Activated T-helper 9 cell treated with anti-CD3 and anti-CD28 coated beads, Interleukin-2, amount 50 U/mL, for 16 hours (primary cell): Measurements from ENCODE around the gene PDCD10.

Source experiments
- DNase-seq: peaks from one replicate; pipeline ENCODE4 v3.0.0-alpha.2; 2020; ENCODE audit warnings: low read depth

PDCD10 gene

DNA sequence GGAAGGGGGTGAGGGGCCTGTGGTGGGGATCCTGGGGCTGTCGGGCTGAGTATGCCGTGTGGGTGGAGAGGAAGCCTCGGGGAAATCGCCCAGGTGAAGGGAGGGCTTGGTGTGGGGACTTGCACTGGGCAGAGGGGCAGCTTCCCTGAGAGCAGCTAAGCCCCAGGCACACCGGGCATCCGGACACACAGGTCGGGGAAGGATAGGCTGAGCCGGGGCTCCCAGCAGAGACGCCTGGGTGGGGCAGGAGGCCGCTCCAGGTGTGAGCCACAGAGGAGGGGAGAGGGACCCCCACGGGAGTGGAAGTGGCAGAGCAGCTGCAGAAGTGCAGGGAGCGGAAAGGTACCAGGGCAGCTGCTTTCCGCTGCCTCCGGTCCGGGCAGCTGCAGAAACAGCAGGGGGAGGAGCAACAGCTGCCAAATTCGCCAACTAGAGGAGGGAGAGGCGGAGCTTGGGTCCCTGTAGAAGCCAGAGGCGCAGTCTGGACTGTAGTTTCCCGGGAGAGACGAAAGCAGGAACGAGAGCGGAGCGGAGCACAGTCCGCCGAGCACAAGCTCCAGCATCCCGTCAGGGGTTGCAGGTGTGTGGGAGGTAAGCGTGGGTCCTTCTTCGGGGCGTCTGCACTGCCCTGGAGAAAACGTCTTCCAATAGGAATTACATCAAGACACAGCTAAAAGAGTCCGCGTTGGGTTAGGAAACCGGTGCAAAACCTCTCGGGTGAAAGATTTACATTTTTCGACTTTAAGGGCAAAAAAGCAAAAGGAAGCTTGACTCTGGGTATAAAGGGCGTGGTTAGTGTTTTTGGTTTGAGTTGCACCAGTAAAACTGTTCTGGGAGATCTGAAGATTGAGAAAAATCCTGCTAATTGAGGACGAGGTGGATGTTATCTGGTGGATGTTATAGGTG lies 794 bp upstream of the PDCD10 start, which contains the start of gene SERPINI1:
Gene SERPINI1, plus strand, starts transcription at position 489 of the 906 bp plus-strand sequence. CDS start 53,408 bp downstream, outside the sequence.
- DNase-seq = peak; percentile 63

DNA sequence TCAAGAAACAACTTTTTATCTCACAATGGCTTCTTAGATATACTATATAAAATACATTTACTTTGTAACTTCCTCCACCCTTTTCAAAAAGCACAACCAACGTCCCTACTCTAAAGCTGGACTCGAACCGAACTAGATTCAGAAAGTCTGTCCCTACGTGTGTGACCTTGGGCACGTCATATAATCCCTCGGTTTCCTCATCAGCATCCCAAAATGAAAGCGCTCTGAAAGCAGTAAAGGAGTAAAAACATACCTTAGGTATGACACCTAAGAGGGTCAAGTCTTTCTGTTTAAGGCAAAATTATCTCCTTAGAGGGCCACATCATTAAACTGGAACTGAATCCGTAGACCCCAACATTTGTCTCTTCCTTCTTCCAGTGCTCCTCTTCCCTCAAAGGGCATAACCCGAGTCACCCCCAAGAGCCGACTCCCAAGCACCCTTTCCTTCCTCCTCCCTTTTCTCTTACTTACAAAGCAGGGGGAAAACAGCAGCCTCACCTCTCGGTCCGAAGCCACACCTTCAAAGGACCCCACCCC lies 663 bp downstream of the PDCD10 start:
- DNase-seq = no peak

DNA sequence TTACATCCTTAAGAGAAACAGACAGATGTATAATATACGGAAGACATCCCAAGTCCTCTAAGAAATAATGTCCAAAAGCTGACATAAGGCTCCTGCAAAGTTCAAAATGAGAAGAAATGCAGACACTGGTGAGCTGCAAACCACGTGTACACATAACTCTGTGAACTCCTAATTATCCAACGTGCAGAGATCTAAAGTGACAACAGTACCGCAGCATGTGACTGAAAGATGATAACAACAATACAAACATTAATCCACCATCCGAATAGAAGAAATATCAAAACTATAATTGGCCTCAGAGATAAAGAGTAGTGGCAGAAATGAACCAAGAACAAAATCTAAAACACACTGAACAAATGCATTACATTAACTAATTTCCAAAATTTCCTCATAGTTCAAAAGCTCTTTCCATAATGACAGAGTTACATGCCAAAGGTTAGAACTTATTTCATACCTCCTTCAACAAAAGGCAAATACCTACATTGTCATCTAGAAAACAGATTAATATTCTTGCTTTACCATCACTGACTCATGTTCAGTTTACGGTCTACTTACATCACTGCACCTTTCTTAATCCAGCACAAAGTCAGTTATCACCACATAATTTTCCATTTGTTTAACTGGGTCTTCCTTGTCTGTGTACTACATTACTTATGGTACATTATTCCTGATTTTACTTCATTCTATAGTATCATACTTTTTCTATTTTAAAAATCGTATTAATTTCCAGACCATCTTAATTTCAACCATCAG lies 2.2 kb downstream of the PDCD10 start:
- no peak for DNase-seq

DNA sequence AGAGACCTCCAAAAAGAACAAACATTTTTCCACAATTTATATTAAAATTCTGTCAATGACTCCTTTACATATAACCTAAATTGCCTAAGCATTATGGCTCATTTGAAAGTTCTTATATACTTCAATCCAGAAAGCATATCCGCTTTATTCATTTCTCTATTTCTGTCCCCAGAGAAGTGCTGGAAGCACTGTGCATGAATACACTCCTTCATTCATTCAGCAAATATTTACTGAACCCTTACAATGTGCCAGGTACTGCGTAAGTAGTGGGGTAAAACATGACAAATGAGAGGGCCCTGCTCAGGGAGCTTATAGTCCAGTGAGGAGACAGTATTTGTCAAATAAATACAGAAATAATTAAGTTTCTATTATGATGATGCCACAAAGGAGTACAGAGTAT lies 3.3 kb downstream of the PDCD10 start:
- DNase-seq = no peak

DNA sequence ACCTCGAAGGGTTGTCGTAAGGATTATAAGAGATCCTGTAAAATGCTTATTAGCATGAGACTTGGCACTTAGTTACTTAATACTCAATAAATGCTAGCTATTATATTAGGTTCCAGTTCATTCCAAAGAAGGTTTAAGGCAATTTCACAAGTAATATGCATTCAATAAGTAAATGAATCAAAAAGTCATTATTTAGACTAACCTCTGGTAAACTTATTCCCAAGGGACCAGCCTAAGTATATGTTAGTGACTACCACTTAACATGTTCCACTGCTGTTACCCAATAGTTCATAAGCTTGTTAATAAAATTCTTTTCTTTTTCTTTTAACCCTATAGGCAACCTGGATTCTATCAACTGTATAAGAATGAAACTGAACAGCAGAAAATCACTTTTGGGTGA lies 5.1 kb downstream of the PDCD10 start:
- no peak for DNase-seq

DNA sequence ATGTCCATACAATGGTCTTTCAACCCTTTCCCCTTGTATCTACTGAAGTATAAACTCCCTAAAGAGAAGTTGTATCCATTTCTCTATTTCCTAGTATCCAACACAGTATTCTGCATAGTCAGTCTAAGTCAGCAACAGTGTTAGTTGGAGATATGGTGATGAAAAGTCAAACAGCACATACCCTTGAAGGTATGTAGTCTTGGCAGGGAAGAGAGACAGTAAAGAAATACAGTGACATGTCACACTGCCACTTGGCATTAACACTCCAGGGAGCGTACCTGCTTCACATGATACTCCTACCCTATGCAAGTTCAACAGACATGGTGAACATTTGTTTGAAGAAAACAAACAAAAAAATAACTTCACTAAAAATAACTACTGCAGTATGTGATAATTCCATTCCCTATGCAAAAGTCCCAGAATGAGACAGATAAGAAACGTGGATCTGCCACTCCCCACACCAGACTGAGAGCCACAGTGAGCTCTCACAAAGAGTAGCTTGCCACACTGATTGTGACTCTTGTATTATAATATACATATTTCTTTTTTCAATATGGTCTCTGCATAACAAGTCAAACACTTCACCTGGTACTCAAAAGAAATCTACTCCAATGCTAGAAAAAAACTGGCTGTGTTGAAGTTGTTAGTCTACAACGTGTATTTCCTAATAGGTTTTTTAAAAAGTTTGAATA lies 5.9 kb downstream of the PDCD10 start:
- no peak for DNase-seq

DNA sequence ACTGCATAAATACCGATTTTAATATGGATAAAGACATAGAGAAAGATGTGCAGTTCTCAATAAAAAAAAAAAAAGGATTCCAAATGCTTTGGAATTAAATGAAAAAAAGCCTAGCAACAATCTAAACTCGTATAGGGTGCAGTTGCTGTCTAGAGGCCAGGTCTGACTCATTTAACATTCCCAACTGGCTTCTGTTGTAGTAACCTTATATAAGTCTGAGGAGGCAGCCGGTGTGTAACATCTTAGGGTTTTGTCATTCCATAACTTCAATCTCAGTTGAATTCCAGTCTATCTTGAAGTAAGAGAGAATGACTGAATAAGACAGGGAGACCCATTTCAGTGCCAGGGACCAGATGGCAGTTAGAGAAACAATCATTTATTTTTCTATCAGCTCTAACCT lies 6.5 kb downstream of the PDCD10 start:
- DNase-seq = no peak

DNA sequence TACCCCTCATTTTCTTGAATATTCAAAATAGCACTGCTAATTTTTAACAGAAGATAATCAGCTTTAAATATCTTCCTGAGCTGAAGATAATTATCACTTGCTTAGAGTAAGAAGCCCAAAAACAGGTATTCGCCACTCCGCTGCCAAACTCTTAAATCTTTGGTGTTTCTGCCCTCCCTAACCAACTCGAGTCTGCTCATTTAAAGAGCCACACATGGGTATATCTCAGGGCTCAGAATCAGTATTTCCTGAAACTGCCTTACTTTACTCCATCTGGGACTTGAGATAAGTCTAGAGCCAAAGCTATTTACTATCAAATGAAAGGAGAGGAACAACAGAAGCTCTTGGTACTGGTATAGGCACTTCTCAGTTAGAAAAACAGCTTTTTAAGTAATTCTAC lies 10.8 kb downstream of the PDCD10 start:
- DNase-seq = no peak

DNA sequence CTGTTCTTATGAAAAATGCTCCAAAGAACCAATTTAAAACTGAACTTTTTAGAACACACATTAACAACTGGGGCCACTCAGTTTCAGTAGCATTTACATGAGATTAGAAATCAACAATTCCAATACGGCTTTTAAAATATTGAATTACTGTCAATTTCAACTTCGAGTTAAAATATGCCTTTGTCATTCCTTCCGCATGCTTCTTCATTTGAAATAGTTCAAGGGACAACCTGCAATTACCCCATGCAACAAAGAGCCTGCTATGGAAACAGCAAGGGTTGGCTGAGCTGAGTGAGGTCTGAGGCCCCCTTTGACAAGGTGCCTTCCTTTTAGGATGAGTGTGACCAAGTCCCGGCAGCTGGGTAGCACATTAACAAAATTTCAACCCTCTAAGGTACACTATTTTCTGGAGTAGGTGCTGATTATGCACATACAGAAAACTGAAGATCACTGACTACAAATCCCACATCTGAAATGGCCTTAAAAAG lies 11.6 kb downstream of the PDCD10 start:
- DNase-seq = no peak

DNA sequence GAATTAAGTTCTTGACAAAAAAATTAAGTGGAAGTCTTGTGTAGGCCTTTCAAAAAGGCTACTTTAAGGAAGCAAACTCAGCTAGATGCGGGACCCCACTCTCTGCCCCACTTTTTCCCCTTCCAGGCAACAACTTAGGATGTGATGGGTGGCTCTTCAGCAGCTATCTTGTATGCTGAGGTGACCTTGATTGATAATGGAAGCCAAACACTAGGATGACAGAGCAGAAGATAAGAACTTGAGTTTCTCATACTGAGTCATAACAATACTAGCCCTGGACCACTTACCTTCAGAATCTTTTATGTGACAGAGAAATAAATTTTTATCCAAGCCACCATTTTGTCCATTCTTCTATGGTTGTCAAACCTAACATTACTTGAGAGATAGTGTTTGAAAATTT lies 16.1 kb downstream of the PDCD10 start:
- no peak for DNase-seq

DNA sequence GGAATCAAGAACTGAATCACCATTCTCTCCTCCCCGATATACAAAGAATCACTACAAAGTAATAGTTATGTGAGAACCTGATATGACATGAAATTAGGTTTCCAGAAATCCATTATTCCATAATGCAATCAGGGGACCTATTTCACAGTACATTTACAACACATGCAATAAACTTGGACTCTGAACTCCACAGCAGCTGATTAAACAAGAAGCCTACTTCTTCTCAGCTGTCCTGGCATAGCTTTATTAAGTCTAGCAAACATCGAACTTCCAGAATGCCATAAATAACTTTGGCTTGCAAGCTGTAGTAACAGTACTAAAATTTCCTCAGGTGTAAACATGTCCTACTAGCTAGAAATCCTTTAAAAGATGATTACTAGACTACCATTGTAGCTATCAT lies 17.8 kb downstream of the PDCD10 start:
- no peak for DNase-seq

DNA sequence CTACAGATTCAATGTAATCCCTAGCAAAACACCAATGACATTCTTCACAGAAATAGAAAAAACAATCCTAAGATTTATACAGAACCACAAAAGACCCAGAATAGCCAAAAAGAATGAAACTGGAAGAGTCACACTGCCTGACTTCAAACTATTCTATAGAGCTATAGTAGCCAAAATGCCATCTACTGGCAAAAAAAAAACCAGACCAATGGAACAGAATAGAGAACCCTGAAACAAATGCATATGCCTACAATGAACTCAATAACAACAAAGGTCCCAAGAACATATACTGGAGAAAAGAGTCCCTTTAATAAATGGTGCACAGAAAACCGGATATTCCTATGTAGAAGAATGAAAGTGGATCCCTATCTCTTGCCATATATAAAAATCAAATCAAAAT lies 19.8 kb downstream of the PDCD10 start:
- DNase-seq = no peak

DNA sequence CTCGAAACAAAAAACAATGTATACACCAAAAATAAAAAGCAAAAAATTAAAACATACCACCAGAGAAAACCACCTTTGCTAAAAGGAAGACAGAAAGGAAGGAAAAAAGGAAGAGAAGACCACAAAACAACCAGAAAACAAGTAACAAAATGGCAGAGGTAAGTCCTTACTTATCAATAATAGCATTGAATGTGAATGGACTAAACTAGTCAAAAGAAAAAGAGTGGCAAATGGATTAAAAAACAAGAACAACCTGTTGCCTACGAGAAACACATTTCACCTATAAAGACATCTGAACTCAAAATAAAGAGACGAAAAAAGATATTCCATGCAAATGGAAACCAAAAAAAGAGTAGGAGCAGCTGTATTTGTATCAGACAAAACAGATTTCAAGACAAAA lies 22.2 kb downstream of the PDCD10 start:
- DNase-seq = no peak

DNA sequence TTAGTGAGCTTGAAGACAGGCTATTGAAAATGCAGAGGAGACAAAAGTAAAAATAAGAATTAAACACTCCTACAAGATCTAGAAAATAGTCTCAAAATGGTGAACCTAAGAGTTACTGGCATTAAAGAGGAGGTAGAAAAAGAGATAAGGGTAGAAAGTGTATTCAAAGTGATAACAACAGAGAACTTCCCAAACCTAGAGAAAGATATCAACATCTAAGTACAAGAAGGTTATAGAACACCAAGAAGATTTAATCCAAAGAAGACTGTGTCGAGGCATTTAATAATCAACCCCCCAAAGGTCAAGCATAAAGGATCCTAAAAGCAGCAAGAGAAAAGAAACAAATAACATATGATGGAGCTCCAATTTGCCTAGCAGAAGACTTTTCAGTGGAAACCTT lies 23.3 kb downstream of the PDCD10 start:
- no peak for DNase-seq

DNA sequence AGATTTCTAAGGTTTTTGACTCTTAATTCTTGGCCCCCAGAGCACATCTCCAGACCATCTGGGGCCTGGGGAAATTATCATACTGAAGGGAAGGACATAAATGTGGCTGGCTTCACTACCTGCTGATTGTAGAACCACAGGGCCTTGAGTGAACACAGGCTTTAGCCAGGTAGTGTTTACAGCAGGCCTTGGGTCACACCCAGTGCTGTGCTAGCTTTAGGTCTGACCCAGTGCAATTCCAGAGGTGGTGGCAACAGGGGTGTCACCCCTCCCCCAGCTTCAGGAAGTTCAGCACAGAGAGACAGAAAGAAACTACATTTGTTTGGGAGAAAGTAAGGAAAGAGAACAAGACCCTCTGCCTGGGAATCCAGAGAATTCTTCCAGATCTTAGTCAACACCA lies 24.1 kb downstream of the PDCD10 start:
- no peak for DNase-seq

DNA sequence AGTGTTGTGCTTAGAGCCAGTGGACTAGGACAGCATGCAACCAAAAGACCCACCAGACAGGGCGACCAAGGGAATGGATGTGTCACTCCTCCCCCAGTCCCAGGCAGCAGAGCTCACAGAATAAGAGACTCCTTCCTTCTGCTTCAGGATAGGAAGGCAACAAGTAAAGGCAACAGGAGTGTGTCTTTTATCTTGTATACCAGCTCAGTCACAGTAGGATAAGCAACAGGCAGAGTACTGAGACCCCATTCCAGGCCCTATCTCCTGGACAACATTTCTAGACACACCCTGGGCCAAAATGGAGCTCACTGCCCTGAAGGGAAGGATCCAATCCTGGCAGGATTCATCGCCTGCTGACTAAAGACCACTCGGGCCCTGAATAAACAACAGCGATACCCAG lies 25.0 kb downstream of the PDCD10 start:
- DNase-seq = no peak

DNA sequence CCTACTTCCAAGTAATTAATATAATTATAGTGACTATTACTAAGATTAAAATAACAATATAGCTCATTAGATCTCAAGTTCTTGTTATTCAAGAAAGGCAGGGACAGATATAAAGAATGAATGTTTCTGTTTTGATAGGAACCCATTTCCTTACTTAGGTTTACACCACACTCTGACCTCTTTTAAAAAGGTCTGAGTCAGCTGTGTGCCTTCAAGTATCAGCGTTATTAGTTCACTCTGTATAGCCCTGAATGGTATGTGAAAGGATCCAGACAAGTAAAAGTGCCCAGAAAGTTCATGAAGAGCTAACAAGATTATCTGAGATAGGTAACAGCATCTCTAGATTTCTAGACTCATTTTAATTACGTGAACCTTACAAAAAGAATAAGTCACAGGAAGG lies 28.9 kb downstream of the PDCD10 start:
- no peak for DNase-seq

DNA sequence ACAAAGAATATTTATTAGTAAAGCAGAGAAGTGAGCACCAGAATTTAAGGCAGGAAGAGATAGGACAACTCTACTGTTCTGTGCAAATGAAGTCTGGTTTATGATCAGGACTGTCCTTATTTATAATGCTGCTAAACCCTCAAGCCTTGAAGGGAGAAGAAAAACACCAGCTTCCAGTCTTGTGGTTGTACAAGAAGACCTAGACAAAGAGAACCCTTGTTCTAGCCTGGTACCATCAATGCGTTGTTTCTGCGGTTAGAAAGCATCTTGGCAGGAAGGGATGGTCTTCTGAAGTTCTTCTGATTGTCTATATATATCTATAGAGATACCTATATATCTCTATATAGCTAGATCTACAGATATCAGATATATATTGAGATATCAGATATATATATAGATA lies 33.8 kb downstream of the PDCD10 start:
- no peak for DNase-seq

DNA sequence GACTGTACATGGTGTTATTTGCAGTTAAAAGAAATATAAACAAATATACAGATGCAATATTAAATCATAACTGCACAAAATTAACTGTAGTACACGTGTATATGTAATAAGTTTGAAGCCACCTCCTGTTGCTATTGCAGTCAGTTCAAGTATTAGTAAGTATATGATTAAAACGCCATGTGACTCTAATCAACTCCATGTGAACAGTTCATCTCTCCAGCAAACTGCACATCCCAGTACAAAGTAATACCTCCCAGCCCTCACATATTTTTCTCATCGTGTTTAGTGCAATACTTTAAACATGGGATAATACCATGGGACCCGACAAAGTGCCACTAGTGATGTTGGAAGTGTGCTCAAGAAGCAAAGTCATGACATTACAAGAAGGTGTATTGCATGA lies 34.6 kb downstream of the PDCD10 start:
- no peak for DNase-seq

DNA sequence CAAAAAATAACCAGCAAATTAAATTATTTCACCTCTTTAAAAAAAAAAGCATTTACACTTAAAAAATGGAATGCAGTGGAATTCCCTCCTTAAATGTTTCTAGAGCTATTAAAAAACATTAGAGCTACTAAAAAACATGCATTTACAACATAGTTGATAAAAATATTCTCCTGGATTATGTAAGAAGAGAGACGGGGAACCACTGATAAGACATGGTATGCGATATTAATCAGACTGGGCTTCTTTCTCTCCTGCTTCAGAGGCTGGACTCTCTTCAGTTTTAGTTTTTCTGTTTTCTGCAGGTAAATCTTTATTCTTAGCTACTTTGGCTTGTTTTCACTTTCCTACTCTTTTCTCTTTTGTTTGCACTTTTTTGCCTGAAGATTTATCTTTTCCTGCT lies 40.6 kb downstream of the PDCD10 start:
- DNase-seq = no peak

DNA sequence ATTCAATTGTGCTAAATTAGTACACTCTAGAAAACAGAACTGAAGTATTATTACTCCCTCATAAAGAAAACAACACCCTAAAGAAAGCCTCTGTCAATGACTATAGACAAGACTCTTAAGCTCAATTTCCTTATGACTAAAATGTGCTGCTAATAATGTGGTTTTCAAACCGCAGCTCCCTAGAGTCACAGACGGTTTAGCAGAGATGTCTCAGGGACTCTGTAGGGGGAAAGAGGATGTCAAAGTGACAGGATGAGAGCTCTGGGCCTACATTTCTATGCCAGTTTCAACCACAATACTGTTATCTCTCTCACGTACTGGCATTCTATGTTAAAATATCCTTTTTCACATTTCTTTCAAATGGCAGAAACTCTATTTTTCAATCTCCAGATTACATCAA lies 43.3 kb downstream of the PDCD10 start:
- no peak for DNase-seq

DNA sequence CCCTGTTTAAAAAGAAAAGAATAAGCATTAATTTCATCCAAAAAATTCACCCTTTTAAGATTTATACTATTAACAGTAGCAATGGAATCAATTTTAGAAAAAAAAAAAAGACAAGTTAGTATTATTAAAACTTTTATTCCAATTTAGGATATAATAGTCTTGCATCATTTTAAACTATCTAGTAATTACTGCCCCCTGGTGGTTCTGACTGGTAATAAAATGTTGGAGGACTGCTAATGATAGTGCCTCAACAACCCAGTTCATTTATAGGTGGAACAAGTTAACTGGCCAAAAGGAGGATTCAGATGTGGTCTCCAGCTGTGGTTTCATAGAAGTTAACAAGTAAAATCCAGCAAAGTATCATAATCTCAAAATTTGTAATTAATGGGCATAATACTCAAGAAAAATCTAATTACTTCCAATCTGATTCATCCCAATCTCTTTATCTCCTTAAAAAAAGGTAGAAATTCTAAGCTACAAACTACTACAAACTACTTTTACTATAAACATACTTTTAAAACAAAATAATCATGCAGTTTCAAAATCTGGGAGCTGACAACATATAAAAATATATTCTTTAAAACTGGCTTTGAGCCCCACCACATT lies 50.2 kb downstream of the PDCD10 start:
- DNase-seq = no peak
